Stimulated activated CD4-positive, alpha-beta T cell treated with anti-CD3 and anti-CD28 coated beads, Interleukin-2, amount 100 ng/mL, for 4 hours (primary cell): ENCODE results near the gene BICRA.
A peak's percentile ranks its signal among the peaks of the same experiment; 100 is the strongest.
"Not testable (repeated sequence)": the region's sequence is repeated elsewhere in the genome, so short reads cannot be mapped to it uniquely, and the experiment has no call there.

Experiments used
- DNase-seq: peaks from one replicate; pipeline ENCODE4 v3.0.0-alpha.2; 2020; ENCODE audit warnings: low read depth

BICRA gene

DNA sequence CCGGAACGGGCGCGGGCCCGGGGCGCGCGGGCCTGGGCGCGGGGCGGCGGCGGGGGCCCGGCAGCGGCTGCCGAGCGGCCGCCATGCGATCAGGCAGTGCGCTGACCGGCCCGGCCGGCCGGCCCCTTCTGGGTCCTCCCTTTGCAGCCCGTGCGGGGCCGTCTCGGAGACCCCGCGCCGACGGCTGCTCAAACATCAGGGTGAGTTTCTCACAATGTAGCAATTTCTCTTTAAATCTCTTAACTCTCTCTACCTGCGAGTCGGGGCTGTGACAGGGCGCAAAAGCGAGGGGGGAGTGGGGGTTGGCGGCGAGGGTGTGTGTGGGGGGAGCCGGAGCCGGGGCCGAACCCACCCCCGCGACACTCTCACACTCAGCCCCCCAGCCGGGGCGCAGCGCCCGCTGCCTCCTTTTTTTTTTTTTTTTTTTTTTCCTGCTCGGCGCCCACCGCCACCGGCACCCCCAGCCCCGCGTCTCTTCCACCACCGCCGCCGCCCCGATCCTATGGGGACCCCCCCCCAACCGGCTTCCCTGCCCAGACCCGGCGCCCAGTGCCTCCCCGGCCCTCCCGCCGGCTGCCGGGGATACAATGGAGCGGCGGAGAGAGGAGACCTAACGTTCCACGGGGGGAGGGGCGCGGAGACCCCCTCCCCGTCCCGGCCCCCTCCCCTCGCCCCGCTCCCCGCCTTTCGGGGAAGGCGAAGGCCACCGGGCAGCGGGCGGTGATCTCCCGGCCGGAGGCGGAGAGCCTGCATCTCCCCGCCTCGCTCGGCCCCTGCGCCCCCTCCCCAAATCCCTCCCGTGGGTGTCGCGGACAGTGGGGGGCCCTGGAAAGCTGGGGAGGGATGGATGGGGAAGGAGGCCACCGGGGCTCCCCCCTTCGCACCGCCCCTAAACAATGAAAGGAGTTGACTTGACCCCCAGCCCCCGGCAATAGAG lies at the start of gene BICRA:
TSS of gene BICRA (plus strand) at position 166 of the 937 bp plus-strand sequence. CDS start 64,441 bp downstream, outside the sequence.
- peak; percentile 61 for DNase-seq

GRCh38 chr19:47560999-47561398 lies 47.9 kb upstream of the BICRA start:
- no peak for DNase-seq

- DNase-seq = no peak
Measured at GRCh38 chr19:47561440-47562057, 47.4 kb upstream of the BICRA start.

GRCh38 chr19:47564081-47564480 lies 44.9 kb upstream of the BICRA start:
- no peak for DNase-seq

GRCh38 chr19:47569331-47569730 lies 39.6 kb upstream of the BICRA start:
- DNase-seq = no peak

- no peak for DNase-seq
Measured at GRCh38 chr19:47572635-47573034, 36.3 kb upstream of the BICRA start.

DNA sequence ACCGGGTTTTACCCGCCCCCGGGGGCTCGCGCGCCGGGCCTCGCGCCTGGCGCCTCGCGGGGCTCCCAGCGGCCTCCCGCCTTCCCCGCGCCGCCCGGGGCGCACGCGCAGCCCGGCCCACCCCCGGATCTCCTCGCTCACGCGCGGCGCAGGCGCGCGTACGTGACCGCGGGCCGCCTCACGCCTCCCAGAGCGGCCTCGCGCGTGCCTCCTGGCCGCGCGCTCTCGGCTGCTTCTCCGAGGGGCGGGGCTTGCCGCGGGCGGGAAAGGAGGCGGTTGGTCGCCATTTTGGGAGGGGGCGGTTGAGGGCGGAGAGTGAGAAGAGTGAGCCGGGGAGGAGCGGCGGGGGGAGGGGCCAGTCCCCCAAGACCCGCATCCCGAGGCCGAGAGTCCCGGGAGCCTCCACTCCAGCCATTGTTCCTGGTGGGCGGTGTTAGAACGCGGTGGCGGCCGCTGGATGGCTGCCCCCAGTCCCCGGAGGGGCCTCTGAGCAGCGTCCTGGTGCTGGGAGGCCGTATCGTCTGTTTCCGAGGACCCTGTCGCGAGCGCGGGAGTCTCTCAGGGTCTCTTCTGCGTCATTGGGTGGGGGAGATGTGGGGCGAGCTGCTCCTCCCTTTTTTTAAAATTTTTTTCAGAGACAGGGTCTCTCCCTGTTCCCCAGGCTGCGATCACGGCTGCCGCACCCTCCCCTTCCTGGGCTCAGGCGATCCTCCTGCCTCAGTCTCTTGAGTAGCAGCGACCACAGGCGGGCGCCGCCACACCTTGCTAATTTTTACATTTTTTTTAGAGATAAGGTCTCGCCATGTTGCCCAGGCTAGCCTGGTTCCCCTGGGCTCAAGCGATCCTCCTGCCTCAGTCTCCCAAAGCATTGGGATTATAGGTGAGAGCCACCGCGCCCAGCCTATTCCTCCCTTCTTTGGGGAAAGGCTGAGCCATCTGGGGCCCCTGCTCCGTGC lies 35.6 kb upstream of the BICRA start, which contains the start of gene ZNF541:
TSS of gene ZNF541 (minus strand) at position 78 of the 956 bp plus-strand sequence. CDS start 17,292 bp downstream, outside the sequence.
- peak; percentile 91 for DNase-seq

- DNase-seq = no peak
Measured at GRCh38 chr19:47580397-47580796, 28.5 kb upstream of the BICRA start.

GRCh38 chr19:47581605-47582319 lies 27.2 kb upstream of the BICRA start:
- DNase-seq = no peak

DNA sequence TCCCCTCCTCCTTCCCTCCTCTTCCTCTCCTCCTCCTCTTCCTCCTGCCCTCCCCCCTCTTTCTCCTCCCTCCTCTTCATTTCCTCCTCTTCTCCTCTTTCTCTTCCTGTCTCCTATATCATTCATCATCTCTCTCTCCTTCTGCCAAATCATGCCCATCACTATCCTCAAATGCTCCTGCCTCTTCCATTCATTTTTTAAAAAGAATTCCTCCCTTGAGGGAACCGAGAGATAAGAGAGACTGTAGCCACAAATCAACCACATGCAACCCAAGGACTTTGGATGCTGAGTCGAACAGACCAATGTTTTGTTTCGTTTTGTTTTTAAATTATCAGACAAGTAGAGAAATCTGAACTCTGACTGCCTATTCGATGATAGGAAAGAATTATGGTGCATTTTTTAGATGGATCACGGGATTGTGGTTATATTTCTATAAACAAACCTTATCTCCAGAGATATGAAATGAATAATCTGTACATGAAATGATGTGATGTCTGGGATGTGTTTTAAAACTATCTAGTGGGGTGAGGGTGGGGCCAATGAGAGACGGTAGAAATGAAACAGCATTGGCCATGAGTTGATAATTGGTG lies 26.5 kb upstream of the BICRA start:
- DNase-seq = no peak

- not testable (repeated sequence) for DNase-seq
Measured at GRCh38 chr19:47583161-47583560, 25.8 kb upstream of the BICRA start.

- DNase-seq = no peak
Measured at GRCh38 chr19:47587295-47587694, 21.6 kb upstream of the BICRA start.

- no peak for DNase-seq
Measured at GRCh38 chr19:47589824-47590223, 19.1 kb upstream of the BICRA start.

GRCh38 chr19:47593860-47594259 lies 15.1 kb upstream of the BICRA start:
- no peak for DNase-seq

GRCh38 chr19:47595944-47596343 lies 13.0 kb upstream of the BICRA start:
- DNase-seq = no peak

DNA sequence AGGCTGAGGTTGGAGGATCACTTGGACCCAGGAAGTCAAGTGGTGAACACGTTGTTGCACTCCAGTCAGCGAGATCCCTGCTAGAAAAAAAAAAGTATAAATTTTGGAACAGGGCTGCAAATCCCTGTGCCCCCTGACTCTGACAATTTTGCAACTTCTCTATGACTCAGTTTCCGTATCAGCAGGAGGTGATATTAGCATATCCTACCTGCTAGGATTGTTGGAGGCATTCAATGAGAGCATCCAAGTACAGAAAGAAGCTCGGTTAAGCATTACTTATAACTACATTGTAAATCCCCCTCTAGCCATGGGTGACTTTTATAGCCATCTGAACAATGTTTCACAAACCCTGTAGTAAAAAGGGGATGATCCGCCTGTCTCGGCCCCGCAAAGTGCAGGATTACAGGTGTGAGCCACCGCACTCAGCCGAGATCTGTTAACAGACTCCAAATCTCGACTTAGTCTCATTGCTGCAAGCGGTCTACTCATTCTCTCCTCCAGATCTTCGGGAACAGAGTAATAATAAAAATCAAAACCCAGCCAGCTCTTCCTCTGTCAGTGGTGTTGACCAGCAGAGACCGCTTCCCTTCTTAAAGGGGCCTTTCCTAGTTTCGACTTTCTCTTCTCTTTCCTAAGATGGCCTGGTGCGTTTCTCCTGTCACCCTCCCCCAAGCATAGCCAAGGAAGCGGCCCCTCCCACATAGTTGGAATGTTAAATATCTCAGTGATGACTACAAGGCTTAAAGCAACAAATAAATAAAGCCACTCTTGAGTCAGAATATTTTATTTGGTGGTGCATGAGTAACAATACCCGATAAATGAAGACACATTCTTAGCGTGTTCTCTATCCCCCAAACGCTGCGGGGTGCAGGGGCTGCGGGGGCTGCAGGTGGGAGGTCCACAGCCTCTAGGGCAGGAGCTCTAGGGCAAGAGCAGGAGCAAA lies 10.3 kb upstream of the BICRA start:
- DNase-seq = no peak

DNA sequence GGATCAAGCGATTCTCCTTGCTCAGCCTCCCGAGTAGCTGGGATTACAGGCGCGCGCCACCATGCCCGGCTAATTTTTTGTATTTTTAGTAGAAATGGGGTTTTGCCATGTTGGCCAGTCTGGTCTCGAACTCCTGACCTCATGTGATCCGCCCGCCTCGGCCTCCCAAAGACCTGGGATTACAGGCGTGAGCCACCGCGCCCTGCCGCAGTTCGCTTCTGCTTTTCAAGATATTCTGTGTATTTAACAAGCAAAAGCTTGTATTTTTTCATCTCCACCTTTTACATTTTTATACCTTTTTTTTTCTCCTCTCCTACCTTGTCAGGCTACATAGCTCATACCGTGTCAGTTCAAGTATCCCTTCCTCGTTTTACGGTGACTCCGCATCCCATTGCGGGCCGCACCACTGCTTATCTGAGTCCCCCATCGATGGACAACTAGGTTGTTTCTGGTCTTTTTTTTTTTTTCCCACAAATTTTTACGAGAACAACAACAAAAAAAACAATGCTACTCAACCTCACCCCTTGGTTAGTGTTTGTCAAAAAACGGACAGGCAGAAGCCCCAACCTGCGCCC lies 9.2 kb upstream of the BICRA start:
- DNase-seq = not testable (repeated sequence)

- peak; percentile 100 for DNase-seq
Measured at GRCh38 chr19:47600246-47601179, 8.4 kb upstream of the BICRA start.
